H9 (cell line): Measurements from ENCODE around the gene CXCR5. TPM values are rescaled to one million over a fixed set of nuclear protein-coding genes. Genes with fewer than 3 reads are reported as not detected.
A peak's percentile ranks its signal among the peaks of the same experiment; 100 is the strongest.

Experiments
- DNase-seq: peaks from one replicate; pipeline ENCODE4 v3.0.0-alpha.2; 2017
- H2AFZ ChIP-seq: one replicate; pipeline ENCODE4 v1.6.1; 2013; ENCODE audit warnings: mild to moderate bottlenecking, low read length, control low read depth, moderate library complexity
- H2AK5ac ChIP-seq: 2 replicates; pipeline ENCODE4 v1.6.1; 2013; ENCODE audit warnings: low read length, control low read depth, mixed read lengths; ENCODE audit not compliant: insufficient read length
- H2BK120ac ChIP-seq: one replicate; pipeline ENCODE4 v1.6.1; 2013; ENCODE audit warnings: low read depth, mild to moderate bottlenecking, low read length, control low read depth, inconsistent platforms; ENCODE audit not compliant: poor library complexity, severe bottlenecking
- H2BK12ac ChIP-seq: 2 replicates; pipeline ENCODE4 v1.6.1; 2013; ENCODE audit warnings: low read length, control low read depth, mixed read lengths, low read depth; ENCODE audit not compliant: insufficient read length
- H2BK15ac ChIP-seq: 2 replicates; pipeline ENCODE4 v1.6.1; 2013; ENCODE audit warnings: low read depth, low read length, control low read depth
- H2BK20ac ChIP-seq: one replicate; pipeline ENCODE4 v1.6.1; 2013; ENCODE audit warnings: low read depth, mild to moderate bottlenecking, low read length, control low read depth, inconsistent platforms; ENCODE audit not compliant: poor library complexity, severe bottlenecking
- H2BK5ac ChIP-seq: 2 replicates; pipeline ENCODE4 v1.6.1; 2013; ENCODE audit warnings: low read length, control low read depth, mixed read lengths; ENCODE audit not compliant: insufficient read length
- H3K14ac ChIP-seq: 2 replicates; pipeline ENCODE4 v1.6.1; 2013; ENCODE audit warnings: low read length, control low read depth; ENCODE audit not compliant: insufficient read depth
- H3K18ac ChIP-seq: 2 replicates; pipeline ENCODE4 v1.6.1; 2013; ENCODE audit warnings: low read depth, mild to moderate bottlenecking, mixed read lengths, low read length, control low read depth; ENCODE audit not compliant: insufficient read length
- H3K23ac ChIP-seq: 2 replicates; pipeline ENCODE4 v1.6.1; 2013; ENCODE audit warnings: low read length, control low read depth, mixed read lengths, low read depth; ENCODE audit not compliant: insufficient read length
- H3K23me2 ChIP-seq: 2 replicates; pipeline ENCODE4 v1.6.1; 2013; ENCODE audit warnings: low read depth, mild to moderate bottlenecking, mixed read lengths, low read length, control low read depth; ENCODE audit not compliant: insufficient read length, poor library complexity, severe bottlenecking
- H3K27ac ChIP-seq: 2 replicates; pipeline ENCODE4 v1.5.1; 2013; ENCODE audit warnings: low read length, control low read depth, mixed read lengths, low read depth; ENCODE audit not compliant: insufficient read length
- H3K27me3 ChIP-seq: 2 replicates; pipeline ENCODE4 v1.6.1; 2013; ENCODE audit warnings: low read length, control low read depth, inconsistent platforms; ENCODE audit not compliant: insufficient read depth
- H3K4ac ChIP-seq: 2 replicates; pipeline ENCODE4 v1.6.1; 2013; ENCODE audit warnings: low read depth, mild to moderate bottlenecking, control low read depth, inconsistent platforms, low read length, moderate library complexity
- H3K4me1 ChIP-seq: 2 replicates; pipeline ENCODE4 v1.6.1; 2013; ENCODE audit warnings: low read length, control low read depth, inconsistent platforms; ENCODE audit not compliant: insufficient read depth
- H3K4me2 ChIP-seq: 2 replicates; pipeline ENCODE4 v1.6.1; 2013; ENCODE audit warnings: low read length, control low read depth, mixed read lengths; ENCODE audit not compliant: insufficient read length, insufficient read depth
- H3K56ac ChIP-seq: 2 replicates; pipeline ENCODE4 v1.6.1; 2013; ENCODE audit warnings: low read depth, mild to moderate bottlenecking, mixed read lengths, low read length, control low read depth; ENCODE audit not compliant: insufficient read length
- H3K79me1 ChIP-seq: 2 replicates; pipeline ENCODE4 v1.6.1; 2013; ENCODE audit warnings: low read depth, mild to moderate bottlenecking, moderate library complexity, low read length, control low read depth, inconsistent platforms; ENCODE audit not compliant: insufficient read depth, poor library complexity, severe bottlenecking
- H3K79me2 ChIP-seq: 2 replicates; pipeline ENCODE4 v1.6.1; 2013; ENCODE audit warnings: low read length, control low read depth, inconsistent platforms; ENCODE audit not compliant: insufficient read depth
- H3K9ac ChIP-seq: 2 replicates; pipeline ENCODE4 v1.6.1; 2013; ENCODE audit warnings: low read length, control low read depth, mixed read lengths; ENCODE audit not compliant: insufficient read length; ENCODE audit errors: extremely low read depth
- H3K9me3 ChIP-seq: one replicate; pipeline ENCODE4 v1.6.1; 2013; ENCODE audit warnings: low read depth, low read length, inconsistent platforms; ENCODE audit not compliant: control insufficient read depth
- H3T11ph ChIP-seq: one replicate; pipeline ENCODE4 v1.6.1; 2013; ENCODE audit warnings: mild to moderate bottlenecking, low read length, control low read depth, inconsistent platforms
- H4K20me1 ChIP-seq: one replicate; pipeline ENCODE4 v1.6.1; 2013; ENCODE audit not compliant: control insufficient read depth, insufficient read length, insufficient read depth
- H4K5ac ChIP-seq: 2 replicates; pipeline ENCODE4 v1.6.1; 2013; ENCODE audit warnings: low read depth, mild to moderate bottlenecking, mixed read lengths, low read length, control low read depth; ENCODE audit not compliant: insufficient read length
- H4K8ac ChIP-seq: replicated peaks from 2 replicates; pipeline ENCODE4 v1.6.1; 2013; ENCODE audit warnings: low read length, control low read depth, mixed read lengths, low read depth; ENCODE audit not compliant: insufficient read length
- H4K91ac ChIP-seq: 2 replicates; pipeline ENCODE4 v1.6.1; 2013; ENCODE audit warnings: low read depth, mild to moderate bottlenecking, moderate library complexity, mixed read lengths, low read length, control low read depth; ENCODE audit not compliant: insufficient read length
- H3K27ac Mint-ChIP-seq, 3 experiments: 2 replicates in 2 of 3; 3 replicates in 1 of 3; pipeline ENCODE4 v1.8.0; 2020 to 2021; ENCODE audit warnings: mixed read lengths in 3 of 3, mild to moderate bottlenecking in 1 of 3, moderate library complexity in 1 of 3
- H3K27me3 Mint-ChIP-seq: 2 replicates; pipeline ENCODE4 v1.8.0; 2021; ENCODE audit warnings: low read depth, mild to moderate bottlenecking, moderate library complexity, mixed read lengths
- H3K36me3 Mint-ChIP-seq, 3 experiments: 2 replicates in 2 of 3; 3 replicates in 1 of 3; pipeline ENCODE4 v1.8.0; 2020 to 2021; ENCODE audit warnings: low read depth in 3 of 3, mixed read lengths in 3 of 3; ENCODE audit not compliant: insufficient read depth in 1 of 3
- H3K4me1 Mint-ChIP-seq, 2 experiments: 2 replicates each; pipeline ENCODE4 v1.8.0; 2020; ENCODE audit warnings: mixed read lengths in 2 of 2
- H3K4me3 Mint-ChIP-seq, 2 experiments: 2 replicates in 1 of 2; 3 replicates in 1 of 2; pipeline ENCODE4 v1.8.0; 2020 to 2021; ENCODE audit warnings: mild to moderate bottlenecking in 2 of 2, mixed read lengths in 2 of 2, moderate library complexity in 1 of 2
- H3K9me3 Mint-ChIP-seq, 2 experiments: 2 replicates in 1 of 2; 3 replicates in 1 of 2; pipeline ENCODE4 v1.8.0; 2020; ENCODE audit warnings: mild to moderate bottlenecking in 2 of 2, mixed read lengths in 2 of 2, moderate library complexity in 1 of 2
- CTCF ChIP-seq: fragments of 200-600 bp; sonication (generic); conservative IDR thresholded peaks from 3 replicates; pipeline ENCODE4 v1.8.0; 2021; ENCODE audit warnings: antibody characterized with exemption, mild to moderate bottlenecking
- WGBS: extraction: QIAGEN DNeasy Blood & Tissue Kit; methylation state at CpG from one replicate; pipeline ENCODE4 v1.1.7; 2013; ENCODE audit warnings: missing lambda C conversion rate, low lambda C conversion rate, mixed read lengths; ENCODE audit not compliant: insufficient read length; ENCODE audit errors: extremely low coverage; 5-methylcytosine and 5-hydroxymethylcytosine counted together
- total RNA-seq: library from RNA; stranded (reverse); gene quantifications from 2 replicates; pipeline ENCODE4 v1.2.1, GENCODE V29; 2021

Gene CXCR5
- total RNA-seq, 1 experiment from 2014 or later = 0.07 TPM

- Histone ChIP-seq H3K23ac (no peak overlapping the region), H2BK12ac (no peak overlapping the region), H4K20me1 (no peaks in the 10 kb centered on the region), H3K9ac (no peak overlapping the region), H3K4me1 (peaks cover 37% of the 10 kb centered on the region), H3T11ph (no peak overlapping the region), H3K27me3 (no peaks in the 10 kb centered on the region), H2BK5ac (no peak overlapping the region), H3K4me2 (peak overlapping the region; percentile 67), H4K5ac (no peak overlapping the region), H2AK5ac (no peak overlapping the region), H4K8ac (no peak overlapping the region), H3K14ac (0 out of 2 replicates have a peak overlapping the region, but pooled peaks have one; percentile 27), H3K9me3 (no peaks in the 10 kb centered on the region), H2BK15ac (no peak overlapping the region), H2AFZ (no peak overlapping the region), H3K56ac (no peak overlapping the region), H3K23me2 (peaks cover 34% of the 10 kb centered on the region), H3K4ac (no peak overlapping the region), H4K91ac (no peak overlapping the region), H2BK20ac (no peak overlapping the region), H2BK120ac (no peak overlapping the region), H3K79me2 (peaks cover 24% of the 10 kb centered on the region; the same call in 1 of the 2 replicates), H3K79me1 (peaks cover 3% of the 10 kb centered on the region), H3K18ac (peak overlapping the region; percentile 7), H3K27ac (no peak overlapping the region)
- WGBS = no CpG with 5 or more reads among the region's 13 CpGs
- peaks cover 1% of the 10 kb centered on the region for H3K27me3 Mint-ChIP-seq
- H3K4me3 Mint-ChIP-seq = peak overlapping the region; percentile 59 to 74
- H3K9me3 Mint-ChIP-seq = no peaks in the 10 kb centered on the region; a peak in 1 of 5 replicates
- no peak for TF ChIP-seq CTCF
- peak; percentile 63 for DNase-seq
- peaks cover 73 to 81% of the 10 kb centered on the region in 2 experiments for H3K4me1 Mint-ChIP-seq
- peaks cover 0 to 5% (median 2%) of the 10 kb centered on the region in 3 experiments; a peak in 2 of 7 replicates for H3K36me3 Mint-ChIP-seq
- H3K27ac Mint-ChIP-seq = peak overlapping the region; percentile 54 to 73 (median 59)
These were observed 37.6 kb downstream of the CXCR5 start for GRCh38 chr11:118921121-118921928.
